Panc1 (cell line): ENCODE measurements around the gene FHL2.
A peak's percentile ranks its signal among the peaks of the same experiment; 100 is the strongest.

ENCODE experiments used
- POLR2AphosphoS5 ChIP-seq: IDR thresholded peaks from 2 replicates; pipeline ENCODE4 v1.6.1; 2012; ENCODE audit warnings: mild to moderate bottlenecking, low read depth, low read length, moderate library complexity
- SIN3A ChIP-seq: IDR thresholded peaks from 2 replicates; pipeline ENCODE4 v1.6.1; 2012; ENCODE audit warnings: low read depth, mild to moderate bottlenecking, low read length, moderate library complexity, borderline replicate concordance; ENCODE audit not compliant: insufficient read depth
- TF ChIP-seq, protein P1 (sequence below): fragments of 450-650 bp; IDR thresholded peaks from 2 replicates; pipeline ENCODE4 v1.5.1; 2017; ENCODE audit warnings: mild to moderate bottlenecking

DNA sequence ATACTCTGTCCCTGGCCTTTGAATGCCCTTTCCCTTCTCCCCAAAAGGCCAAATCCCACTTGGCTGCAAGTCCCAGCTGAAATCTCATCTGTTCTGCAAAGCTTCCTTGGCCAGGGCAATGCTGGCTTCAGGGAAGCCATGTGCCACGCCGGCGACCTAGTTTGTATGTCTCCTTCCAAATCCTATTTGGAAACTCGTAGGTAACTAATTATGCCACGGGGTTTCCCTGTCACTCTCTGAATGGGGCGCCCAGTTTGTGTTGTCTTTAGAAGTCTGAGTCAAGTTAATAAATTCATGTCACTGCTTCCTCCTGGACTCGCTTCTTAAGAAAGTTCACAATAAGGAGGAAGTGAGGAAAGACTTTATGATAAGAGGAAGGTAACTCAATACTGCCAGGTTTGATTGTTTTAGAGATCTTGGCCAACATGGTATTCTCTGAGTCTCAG, 19.1 kb downstream of the FHL2 start:
- TF ChIP-seq, protein P1, sequence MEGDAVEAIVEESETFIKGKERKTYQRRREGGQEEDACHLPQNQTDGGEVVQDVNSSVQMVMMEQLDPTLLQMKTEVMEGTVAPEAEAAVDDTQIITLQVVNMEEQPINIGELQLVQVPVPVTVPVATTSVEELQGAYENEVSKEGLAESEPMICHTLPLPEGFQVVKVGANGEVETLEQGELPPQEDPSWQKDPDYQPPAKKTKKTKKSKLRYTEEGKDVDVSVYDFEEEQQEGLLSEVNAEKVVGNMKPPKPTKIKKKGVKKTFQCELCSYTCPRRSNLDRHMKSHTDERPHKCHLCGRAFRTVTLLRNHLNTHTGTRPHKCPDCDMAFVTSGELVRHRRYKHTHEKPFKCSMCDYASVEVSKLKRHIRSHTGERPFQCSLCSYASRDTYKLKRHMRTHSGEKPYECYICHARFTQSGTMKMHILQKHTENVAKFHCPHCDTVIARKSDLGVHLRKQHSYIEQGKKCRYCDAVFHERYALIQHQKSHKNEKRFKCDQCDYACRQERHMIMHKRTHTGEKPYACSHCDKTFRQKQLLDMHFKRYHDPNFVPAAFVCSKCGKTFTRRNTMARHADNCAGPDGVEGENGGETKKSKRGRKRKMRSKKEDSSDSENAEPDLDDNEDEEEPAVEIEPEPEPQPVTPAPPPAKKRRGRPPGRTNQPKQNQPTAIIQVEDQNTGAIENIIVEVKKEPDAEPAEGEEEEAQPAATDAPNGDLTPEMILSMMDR: no peak
- TF ChIP-seq POLR2AphosphoS5: peak; percentile 10; the same call in 1 of the 2 replicates
- TF ChIP-seq SIN3A: no peak
